NCI-H2227 (cell line): Measurements from ENCODE around the gene TRAF6.
"Not testable (repeated sequence)": the region's sequence is repeated elsewhere in the genome, so short reads cannot be mapped to it uniquely, and the experiment has no call there.

Experiments
- DNase-seq: peaks from one replicate; lab custom pipeline; 2025; ENCODE audit not compliant: unreplicated experiment; lab: John Stamatoyannopoulos, UW

Gene TRAF6

DNA sequence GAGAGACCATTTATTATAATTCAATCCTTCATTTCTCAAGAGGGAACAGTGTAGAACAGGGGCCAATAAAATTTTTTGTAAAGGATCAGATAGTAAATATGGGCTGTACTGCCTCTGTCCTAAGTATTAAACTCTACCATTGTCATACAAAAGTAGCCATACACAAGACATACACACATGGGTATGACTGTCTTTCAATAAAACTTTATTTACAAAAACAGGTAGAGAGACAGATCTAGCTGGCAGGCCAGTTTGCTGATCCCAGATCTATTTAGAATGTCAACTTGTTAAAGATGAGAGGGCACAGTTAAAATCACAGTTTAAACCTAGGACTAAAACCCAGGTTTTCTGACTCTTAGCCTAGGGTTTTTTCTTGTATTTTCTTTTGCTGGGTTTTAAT, 16.7 kb downstream of the TRAF6 start:
- DNase-seq = no peak

DNA sequence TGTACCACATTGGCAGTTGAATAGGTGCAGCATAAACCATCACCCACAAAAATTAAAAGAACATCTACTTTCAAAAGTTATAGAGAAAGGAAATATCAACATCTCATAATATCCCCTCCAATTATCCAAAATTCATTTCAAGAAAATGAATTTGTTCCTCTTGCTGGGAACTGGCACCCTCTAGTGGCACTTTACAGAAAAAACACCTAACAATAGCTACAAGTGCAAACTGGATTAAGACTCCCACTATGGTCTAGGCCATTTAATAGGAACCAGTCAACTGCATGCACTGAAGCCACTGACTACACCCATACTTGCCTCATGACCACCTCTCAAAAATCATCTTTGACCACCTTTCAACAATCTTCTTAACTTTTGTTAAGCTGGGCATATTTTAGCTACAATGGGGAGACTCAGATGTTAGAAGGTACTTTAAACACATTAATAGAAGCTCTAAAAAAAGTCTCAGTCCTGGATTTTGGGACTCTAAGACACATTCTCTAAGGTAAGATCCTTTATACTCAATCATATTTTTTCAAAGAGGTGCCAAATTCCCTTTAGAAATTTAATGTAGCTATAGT, 17.3 kb downstream of the TRAF6 start:
- DNase-seq = peak; percentile 49

DNA sequence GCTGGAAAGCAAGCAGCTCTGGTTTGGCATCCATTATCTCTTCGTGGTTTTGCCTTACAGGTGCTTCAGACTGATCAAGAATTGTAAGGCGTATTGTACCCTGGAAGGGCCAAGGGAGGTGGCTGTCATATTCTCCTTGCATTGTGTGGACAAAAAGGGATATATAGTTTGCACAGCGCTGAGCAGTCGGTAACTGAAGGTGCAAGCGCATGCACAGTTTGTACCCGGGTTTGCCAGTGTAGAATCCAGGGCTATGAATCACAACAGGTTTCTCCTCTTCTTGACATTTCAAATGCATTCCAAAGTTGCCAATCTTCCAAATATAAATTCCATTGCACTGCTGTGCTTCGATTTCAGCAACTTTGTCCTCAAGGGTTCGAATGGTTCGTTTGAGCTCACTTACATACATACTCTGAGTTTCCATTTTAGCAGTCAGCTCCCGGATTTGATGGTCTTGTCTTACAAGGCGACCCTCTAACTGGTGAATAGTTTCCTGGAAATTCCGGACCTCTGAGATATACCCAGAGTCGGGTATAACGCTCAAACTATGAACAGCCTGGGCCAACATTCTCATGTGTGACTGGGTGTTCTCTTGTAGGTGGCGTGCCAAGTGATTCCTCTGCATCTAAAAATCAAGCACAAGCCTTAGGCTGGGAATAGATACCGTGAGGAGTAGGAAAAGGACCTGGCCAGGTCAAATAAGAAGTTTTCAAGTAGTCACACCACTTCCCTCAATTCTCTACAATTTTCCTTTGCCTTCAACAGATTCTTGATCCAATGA, 19.9 kb downstream of the TRAF6 start:
- no peak for DNase-seq

DNA sequence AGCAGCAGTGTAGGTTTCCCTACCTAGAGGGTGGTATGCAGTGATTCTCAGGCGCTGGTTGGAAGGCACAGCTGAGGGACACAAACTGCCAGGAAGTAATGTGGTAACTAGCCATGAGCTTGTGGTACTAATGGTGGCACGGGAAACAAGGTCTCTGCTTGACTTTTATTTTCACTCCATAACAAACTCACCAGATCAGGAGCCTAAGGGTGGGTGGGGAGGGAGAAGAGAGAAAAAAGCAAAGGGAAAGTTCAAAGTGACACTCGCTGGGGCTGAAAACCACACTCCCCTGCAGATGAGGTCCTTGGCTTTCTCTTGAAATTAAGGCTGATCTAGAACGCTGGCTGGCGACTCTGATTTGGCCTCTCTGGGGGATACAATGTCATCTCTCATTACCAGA, 22.0 kb downstream of the TRAF6 start:
- DNase-seq = no peak

DNA sequence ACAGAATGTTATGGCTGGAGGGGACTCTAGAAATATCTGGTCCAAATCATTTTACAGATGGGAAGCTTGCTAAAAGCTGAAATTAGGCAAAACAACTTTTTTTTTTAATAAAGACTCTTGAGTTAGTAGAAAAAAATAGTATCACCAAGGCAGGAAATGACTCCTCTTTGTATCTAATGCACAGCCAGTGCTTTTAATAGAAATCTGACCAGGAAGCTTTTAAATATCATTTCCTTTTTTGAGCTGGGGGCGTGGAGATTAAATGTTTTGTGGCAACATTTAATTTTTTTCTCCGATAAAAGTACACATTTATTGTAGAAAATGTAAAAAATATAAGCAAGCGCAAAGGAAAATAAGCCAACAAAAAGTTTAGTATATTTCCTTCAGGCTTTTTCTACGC, 22.5 kb downstream of the TRAF6 start:
- no peak for DNase-seq

DNA sequence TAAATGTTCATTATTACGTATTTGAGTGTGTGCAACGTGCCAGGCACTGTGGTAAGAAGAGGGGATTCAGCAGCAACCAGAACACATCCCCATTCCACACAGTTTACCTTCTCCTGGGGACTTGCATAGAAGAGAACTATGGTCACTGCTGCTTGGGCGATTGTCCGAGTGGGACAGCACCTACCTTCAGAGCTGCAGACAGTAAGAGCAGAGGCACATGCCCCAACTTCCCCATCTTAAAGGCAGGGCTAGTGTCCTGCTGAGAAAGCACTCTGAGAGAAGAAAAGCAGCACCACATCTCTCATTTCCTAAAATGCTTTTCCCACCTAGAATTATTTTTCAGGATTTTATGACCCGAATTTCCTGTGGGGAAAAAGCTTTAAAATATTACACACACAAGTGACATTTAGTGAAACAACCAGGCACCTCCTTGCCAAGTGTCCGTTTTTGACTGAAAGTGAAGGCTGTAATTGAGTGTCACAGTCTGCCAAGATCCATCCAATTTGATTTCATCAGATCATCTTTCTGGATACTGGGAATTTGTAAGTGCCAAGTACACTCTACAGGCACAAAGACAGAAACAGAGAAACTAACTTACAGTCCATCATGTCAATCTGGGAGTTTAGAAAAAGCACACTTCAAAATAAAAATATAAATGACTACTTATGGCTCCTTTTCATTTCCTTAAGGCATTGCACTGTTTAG, 24.6 kb downstream of the TRAF6 start:
- no peak for DNase-seq

DNA sequence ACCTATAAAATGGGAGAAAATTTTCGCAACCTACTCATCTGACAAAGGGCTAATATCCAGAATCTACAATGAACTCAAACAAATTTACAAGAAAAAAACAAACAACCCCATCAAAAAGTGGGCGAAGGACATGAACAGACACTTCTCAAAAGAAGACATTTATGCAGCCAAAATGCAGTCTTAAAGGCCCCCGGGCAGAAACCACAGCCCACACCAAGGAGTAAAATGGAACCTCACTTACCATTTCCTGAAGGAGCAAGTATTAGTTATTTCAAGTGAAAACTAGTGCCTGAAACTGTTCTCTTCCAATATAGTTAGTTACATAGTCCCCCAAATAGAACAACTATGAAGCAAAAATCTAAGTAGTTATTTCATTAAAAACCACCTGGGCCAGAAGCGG, 27.0 kb downstream of the TRAF6 start:
- DNase-seq = not testable (repeated sequence)

DNA sequence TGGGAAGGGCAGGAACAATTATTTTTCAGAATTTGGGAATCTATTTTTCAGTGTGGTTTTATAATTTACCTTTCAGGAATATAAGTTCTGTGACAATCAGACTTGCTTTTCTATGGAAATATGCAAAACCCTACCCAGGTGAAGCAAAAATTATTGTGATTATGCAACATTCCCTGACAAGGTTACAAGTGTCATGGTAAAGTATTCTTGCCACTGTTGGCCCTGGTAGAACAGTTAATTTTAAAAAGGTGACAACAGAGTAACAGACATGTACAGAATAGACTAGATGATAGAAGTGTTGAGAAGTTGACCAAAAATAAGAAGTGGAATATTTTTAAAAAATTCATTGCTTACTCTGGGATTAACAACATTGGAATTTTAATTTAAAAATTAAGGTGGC, 29.2 kb downstream of the TRAF6 start:
- DNase-seq = no peak

DNA sequence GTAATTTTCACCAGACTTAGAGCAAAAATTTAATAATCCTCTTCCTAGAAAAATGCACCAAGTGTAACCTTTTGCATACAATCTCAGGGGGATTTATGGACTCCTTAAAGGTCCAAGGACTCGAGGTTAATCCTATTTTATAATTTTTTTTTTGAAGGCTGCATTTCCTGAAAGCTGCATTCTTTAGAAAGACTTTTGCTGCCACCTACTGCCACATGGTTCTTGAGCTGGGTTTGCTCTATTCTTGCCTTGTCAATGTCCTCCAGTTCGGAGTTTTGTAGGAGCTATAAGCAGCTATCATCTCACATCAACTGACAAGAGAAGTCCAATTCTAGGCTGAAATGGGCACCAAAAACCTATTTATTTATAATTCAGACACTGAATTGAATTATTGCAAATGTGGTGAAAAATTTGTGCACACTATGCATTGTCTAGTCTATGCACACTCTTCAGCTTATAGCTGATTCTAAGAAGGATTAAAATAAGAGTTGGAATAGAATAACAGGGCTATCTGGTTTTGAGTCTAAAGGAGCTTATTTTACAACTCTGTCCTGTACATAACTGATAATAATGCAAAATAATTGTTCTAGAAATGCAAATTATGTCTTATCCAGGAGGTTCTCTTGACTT, 31.3 kb downstream of the TRAF6 start:
- DNase-seq = peak; percentile 80

DNA sequence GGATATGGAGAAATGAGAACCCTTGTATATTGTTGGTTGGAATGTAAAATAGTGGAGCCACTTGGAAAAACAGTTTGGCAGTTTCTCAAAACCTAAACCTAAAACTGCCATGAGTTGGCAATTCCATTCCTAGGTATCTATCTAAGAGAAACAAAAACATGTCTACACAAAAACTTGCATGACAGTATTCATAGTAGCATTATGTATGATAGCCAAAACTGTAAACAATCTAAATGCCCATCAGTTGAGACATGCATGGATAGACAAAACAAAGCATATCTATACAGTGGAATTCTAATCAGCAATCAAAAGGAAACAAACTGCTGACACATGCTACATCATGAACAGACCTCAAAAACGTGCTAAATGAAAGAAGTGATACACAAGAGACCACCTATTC, 34.9 kb downstream of the TRAF6 start:
- DNase-seq = no peak

DNA sequence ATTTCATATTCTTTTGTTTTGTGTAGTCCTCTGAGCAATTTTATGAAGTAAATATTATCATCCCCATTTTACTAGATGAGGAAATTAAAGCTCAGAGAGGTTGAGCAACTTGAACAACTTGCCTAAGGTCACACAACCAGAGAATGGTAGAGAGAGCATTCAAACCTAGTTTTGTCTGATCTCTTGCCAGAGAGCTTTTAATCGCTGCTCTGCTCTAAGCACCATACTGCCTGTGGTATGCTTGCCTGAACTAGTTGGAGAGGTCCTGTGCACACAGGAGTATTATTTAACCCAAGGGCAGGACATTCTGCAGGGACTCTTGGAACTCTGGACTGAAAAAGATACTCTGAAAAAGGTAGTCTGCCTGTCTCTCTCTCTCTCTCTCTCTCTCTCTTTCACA, 38.5 kb downstream of the TRAF6 start:
- DNase-seq = no peak

DNA sequence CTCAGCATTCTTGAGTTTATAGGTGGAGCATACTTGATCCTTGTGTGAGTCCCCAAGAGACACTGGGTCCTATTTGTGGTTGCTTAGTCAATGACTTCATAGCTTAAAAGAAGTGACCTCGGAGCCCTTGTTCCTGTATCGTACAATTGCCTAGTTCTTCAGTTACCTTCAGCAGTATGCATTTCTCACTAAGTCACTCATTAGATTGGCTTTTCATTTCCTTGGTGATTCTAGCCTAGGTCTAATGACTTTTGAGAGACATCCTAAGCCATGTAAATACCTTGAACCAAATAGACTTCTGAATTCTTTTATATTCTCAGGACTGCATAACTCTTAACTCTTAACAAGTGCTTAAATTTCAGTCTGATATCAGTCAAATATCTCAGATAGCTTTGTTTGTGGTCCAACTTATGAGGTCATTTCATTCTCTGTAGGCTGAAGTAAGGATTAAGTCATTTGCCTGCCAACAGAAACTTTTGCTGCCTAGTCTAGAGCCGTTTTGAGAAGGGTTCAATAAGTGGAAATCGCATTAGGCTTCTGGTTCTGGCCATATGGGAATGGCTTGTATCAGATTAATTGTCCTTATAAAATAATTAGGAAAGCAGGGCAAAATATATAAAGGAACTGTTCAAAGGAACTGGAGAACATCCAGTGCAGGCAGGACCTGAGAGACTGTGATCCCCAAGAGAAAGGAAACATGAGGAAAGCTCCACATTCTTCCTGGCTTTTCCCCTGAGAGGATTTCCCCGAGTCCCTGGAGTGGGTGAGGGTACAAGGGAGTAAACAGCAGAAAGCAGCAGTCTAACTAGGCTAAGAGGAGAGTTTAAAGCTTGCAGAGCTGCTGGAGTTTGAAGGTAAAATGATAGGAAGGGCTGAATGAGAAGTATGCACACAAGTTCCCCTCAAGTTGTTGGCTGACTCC, 39.9 kb downstream of the TRAF6 start:
- no peak for DNase-seq

DNA sequence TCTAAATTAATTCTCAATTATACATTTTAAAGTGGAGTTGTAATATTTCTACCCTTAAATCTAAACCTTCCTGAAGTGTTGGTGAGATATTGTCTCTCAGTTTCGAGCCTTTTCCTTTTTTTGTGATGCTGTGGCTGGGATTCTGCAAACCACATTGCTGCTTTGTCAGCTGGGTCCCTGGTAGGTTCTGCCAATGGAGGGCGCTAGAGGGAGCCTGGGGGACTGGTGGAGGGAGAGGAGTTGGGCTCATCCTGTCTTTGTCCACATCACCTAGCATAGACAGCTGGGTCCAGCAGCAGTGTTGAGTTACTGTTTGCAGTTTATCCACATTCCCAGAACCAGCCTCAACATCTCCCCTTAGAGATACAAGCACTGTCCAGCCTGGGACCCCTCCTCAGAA, 41.0 kb downstream of the TRAF6 start:
- no peak for DNase-seq

DNA sequence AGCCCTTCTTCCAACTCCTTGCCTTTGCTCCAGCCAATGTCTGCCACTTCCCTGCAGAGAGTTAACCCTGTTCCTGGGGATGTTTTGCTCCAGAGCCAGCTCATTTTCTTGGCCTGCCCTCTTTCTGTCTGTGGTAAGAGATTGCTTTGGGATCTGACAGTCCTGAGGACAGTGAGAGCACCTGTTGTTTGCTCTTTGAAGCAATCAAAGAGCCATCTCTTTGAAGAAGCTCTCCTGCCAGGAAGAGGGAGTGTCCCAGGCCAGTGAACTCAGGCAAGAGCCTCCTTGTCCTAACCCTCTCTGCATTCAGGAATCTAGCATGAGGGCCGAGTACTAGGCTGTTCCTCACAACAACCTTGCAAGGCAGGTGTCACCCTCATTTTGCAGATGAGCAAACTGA, 42.2 kb downstream of the TRAF6 start:
- no peak for DNase-seq

DNA sequence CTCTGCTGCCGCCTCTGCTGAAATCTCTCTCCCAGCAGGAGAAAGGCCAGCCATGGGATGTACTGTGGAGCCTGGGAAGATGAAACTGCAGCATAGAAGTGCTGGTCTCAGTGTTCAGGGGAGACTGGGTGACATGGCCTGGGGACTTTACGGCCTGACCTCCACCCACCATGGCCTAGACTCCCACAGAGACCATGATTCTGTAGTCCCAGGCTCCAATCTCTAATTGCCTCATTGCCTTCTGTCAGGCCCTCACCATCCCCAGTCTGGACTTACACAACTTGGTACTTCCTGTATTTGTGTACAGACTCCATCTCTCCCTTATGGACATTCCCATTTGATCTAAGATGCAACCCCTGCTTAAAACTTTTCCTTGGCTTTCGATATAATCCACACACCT, 43.1 kb downstream of the TRAF6 start:
- DNase-seq = no peak

DNA sequence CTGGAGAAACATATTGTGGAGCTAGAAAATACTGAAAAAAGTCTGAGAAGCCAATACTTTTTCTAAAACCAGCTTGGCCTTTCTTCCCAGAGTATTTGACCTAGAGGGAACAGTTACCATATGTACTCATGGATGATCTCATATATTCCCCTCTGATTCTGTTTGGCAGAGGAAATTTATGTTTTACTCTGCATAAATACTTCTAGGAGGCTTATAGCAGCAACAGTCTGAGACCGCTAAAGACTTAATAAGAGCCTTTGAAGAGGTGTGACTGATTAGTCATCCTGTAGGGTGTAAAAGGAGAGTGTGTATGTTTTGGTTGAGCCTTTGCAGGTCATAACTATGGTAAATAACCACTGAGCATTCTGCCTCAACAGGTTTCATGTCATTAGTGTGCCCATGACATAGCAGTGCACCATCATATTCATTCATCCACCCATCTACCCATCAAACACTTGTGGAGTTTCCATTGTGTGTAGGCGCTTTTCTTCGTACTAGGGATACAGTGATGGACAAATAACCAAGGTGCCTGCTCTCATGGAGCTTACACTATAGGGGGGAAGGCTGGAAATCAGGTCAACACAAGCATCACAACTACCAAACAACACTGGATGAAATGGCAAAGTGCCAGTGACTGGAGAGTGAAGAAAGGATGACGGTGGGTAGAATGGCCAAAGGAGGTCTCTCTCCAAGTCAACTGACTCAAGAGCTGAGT, 44.5 kb downstream of the TRAF6 start:
- DNase-seq = no peak

DNA sequence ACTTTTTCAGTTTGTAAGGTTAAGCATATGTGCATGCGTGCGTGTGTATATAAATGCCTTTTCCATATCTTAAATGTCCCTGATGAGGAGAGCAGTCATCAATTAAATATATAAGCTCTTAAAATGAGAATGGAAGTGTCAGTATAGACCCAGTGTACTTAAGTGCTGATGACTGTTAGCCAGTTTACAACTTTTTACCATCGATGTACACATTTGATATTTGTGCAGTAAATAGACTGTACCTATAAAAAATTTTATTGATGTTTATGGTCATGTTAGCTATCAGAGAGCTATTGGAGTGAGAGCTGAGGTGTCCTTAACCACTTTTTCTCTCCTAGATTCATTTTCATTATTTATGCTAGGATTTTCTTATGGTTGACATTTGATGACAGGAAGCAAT, 45.4 kb downstream of the TRAF6 start:
- no peak for DNase-seq

DNA sequence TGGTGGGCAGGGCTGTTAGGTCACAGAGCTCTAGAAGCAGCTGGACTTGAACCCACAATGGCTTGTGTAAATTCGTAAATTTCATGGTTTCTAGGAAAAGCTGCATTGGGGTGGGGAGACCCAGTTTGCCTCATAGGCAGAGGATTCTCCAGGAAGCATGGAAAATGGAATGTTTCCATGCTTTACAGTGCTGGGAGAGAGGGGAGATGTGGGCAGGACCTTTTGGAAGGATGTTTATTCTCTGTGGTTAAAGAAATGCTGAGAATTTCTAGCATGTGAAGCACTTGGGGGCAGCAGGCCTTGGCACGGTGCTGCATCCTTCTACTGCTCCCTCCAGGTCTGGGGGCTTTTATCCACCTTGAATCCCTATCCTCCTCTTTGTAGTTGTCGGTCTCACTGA, 46.3 kb downstream of the TRAF6 start:
- DNase-seq = no peak

DNA sequence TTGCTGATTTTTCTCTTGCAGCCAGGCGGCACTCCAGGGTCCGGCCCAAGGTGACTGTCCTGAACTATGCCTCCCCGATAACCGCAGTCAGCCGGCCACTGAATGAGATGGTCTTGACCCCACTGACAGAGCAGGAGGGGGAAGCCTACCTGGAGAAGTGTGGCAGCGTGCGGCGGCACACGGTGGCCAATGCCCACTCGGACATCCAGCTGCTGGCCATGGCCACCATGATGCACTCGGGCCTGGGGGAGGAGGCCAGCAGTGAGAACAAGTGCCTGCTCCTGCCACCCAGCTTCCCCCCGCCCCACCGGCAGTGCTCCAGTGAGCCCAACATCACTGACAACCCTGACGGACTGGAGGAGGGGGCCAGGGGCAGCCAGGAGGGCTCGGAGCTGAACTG, 47.8 kb downstream of the TRAF6 start:
- no peak for DNase-seq

DNA sequence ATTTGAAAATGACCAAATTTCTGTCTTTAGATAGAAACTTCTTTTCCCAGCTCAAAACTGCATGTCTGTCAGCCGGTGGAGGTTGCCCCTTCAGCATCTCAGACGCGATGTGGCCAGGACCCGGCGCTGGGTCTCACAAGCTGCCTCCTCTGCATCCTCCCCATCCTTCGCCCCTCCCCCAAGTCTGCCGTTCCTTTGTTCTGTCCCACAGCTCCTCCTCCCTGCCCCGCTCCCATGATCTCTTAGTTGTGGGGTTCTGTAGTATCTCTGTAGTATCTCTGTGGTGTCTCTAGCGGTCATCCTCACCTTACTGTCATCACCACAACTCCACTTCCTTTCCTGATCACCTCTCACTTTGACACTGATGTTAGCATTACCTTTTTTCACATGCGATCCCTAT, 49.9 kb downstream of the TRAF6 start:
- DNase-seq = no peak
